Cardiac septum (tissue), 1 donor: ENCODE measurements around the gene CDH19. TPM values are rescaled to one million over a fixed set of nuclear protein-coding genes. Genes with fewer than 3 reads are reported as not detected.
"Not testable (repeated sequence)": the region's sequence is repeated elsewhere in the genome, so short reads cannot be mapped to it uniquely, and the experiment has no call there.

Experiments
- DNase-seq: peaks from one replicate; pipeline ENCODE4 v3.0.0-alpha.2; 2020; ENCODE audit warnings: low spot score
- intact Hi-C: fragments of 100-400 bp; cut with DNase I; formaldehyde crosslinking; loops from one replicate; pipeline ENCODE4 v1.14.0; 2022
- total RNA-seq: library from RNA; stranded (reverse); fragmentation: NEBNext Ultra II Directional; extraction: Animal tissue kit (Norgen Biotek cat#: 25700); gene quantifications from one replicate; pipeline ENCODE4 v1.2.1, GENCODE V29; 2021
- donor health status: DM: no; HTN: no; CAD: no.

CDH19 gene
- total RNA-seq, 1 donor from 2014 or later = 14.8 TPM

DNA sequence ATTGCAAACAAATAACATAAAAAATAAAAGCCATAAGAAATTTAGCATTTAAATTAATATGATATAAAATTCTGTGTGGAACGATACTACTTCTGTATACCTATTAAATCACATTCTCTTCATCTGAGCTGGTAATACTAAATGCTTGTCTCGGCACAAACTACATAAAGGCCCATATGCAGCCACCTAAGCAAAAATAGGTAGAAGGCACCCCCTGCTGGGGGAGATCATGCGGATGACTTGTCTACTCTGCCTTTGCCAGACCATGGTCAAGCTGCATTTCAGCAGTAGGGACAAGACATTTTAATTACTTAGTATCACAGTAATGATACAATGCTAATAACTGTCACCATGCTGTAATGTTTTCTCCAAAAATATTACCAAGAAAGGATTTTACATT is 108.0 kb downstream of the CDH19 start:
- peak; percentile 76 for DNase-seq
- intact Hi-C loops = loop anchor here (5.0 to 10.0 kb wide), 2 partner anchors 531 to 769 kb away; no protein-coding TSS in a partner anchor

DNA sequence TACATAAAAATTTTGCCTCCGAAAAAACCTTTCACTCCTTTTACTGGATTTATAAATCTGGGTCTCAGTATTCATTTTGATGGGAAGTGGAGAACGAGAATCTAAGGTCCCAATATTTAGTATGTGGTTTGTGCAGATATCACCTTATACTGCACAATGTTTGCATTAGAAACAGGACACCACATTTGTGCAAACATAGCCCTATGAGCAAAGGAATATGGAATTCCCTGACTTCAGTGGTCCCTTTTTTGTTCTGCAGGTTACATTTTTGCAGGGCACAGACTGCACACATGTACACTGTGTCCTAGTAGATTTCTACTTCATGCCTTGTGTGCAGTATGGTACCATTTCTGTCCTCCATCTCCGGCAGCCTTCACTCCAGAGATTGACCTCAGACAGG is 130.0 kb downstream of the CDH19 start:
- DNase-seq = no peak
- intact Hi-C loops = no loop called here

- intact Hi-C loops, DNase-seq: not testable (repeated sequence)
Measured at GRCh38 chr18:66466184-66466583, 137.7 kb downstream of the CDH19 start.

DNA sequence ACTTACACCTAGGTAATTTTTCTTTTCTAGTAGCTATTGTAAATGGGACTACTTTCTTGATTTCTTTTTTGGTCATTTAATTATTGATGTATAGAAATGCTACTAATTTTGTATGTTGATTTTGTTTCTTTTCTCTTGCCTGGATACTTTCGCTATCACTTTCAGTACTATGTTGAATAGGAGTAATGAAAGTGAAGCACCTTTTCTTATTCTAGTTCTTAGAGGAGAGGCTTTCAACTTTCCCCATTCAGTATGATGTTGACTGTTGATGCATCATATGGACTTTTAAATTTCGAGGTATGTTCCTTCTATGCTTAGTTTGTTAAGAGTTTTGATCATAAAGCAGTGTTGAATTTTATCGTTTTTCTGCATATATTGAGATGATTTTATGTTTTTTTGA is 142.5 kb downstream of the CDH19 start:
- DNase-seq = no peak
- intact Hi-C loops = no loop called here

GRCh38 chr18:66457245-66457644 is 146.6 kb downstream of the CDH19 start:
- no peak for DNase-seq
- intact Hi-C loops = no loop called here
